Measurements from ENCODE around the gene TINAG.

Gene TINAG

GRCh38 chr6:54274383-54274782 is 33.9 kb upstream of the TINAG start:
- Histone ChIP-seq H3K36me3 (ENCODE audit: insufficient read depth) (no peaks in the 10 kb centered on the region), H3K4me3 (IDR thresholded peaks at IDR 0.05; ENCODE audit: insufficient read depth, low read depth, low read length) (no peak overlapping the region), H3K9ac (no peak overlapping the region), H4K20me1 (ENCODE audit: insufficient read depth) (no peaks in the 10 kb centered on the region), H3K4me1 (ENCODE audit: low read depth, poor library complexity, severe bottlenecking) (no peaks in the 10 kb centered on the region), H3K27ac (no peak overlapping the region), H3K27me3 (ENCODE audit: insufficient read depth, low read depth) (no peaks in the 10 kb centered on the region), H3K4me2 (no peak overlapping the region), H2AFZ (ENCODE audit: low read depth) (no peak overlapping the region), H3K79me2 (ENCODE audit: insufficient read depth, low read depth) (no peaks in the 10 kb centered on the region)
- TF ChIP-seq, protein P1, sequence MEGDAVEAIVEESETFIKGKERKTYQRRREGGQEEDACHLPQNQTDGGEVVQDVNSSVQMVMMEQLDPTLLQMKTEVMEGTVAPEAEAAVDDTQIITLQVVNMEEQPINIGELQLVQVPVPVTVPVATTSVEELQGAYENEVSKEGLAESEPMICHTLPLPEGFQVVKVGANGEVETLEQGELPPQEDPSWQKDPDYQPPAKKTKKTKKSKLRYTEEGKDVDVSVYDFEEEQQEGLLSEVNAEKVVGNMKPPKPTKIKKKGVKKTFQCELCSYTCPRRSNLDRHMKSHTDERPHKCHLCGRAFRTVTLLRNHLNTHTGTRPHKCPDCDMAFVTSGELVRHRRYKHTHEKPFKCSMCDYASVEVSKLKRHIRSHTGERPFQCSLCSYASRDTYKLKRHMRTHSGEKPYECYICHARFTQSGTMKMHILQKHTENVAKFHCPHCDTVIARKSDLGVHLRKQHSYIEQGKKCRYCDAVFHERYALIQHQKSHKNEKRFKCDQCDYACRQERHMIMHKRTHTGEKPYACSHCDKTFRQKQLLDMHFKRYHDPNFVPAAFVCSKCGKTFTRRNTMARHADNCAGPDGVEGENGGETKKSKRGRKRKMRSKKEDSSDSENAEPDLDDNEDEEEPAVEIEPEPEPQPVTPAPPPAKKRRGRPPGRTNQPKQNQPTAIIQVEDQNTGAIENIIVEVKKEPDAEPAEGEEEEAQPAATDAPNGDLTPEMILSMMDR (conservative IDR thresholded peaks at IDR 0.05; ENCODE audit: low read depth, low read length), result no peak

- Histone ChIP-seq H3K4me1 (ENCODE audit: low read depth, poor library complexity, severe bottlenecking) (no peaks in the 10 kb centered on the region), H3K36me3 (ENCODE audit: insufficient read depth) (no peaks in the 10 kb centered on the region), H3K79me2 (ENCODE audit: insufficient read depth, low read depth) (no peaks in the 10 kb centered on the region), H3K4me2 (no peak overlapping the region), H3K9ac (no peak overlapping the region), H2AFZ (ENCODE audit: low read depth) (no peak overlapping the region), H3K4me3 (IDR thresholded peaks at IDR 0.05; ENCODE audit: insufficient read depth, low read depth, low read length) (no peak overlapping the region), H3K27ac (no peak overlapping the region), H3K27me3 (ENCODE audit: insufficient read depth, low read depth) (no peaks in the 10 kb centered on the region), H4K20me1 (ENCODE audit: insufficient read depth) (no peaks in the 10 kb centered on the region)
- TF ChIP-seq, protein P1 (conservative IDR thresholded peaks at IDR 0.05; ENCODE audit: low read depth, low read length), result no peak
Measured at GRCh38 chr6:54282186-54282585, 26.1 kb upstream of the TINAG start.

DNA sequence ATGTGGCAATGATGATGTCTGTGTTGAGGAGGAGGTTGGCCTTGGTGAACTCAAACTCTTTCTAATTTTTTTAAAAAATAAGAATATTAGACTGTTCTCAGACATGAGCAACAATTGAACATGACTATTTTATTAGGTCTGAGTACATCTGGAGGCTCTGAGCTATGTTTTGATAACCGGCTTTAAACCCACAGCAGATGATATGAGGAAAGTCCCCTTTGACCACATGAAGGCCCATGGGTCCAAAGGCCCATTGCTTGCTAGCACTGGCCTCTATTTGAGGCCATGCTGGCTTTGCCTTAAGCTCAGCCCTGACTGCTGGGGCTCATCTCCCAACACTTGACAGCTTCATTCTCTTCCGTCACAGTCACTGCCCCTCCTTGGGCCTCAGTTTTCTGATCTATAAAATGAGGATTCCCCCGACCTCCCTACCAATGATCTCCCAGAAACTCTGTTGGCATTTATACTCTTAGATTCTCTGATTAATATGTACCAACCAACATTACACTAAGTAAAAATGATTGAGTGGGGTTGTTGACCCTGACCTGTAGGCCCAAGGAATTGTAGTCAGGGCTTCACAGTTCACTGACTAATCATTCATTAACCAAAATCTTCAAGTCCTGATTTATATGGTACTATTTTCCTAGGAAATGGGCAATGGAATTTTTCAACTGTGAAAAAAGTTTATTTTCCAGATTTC is 23.9 kb upstream of the TINAG start:
- Histone ChIP-seq H4K20me1 (ENCODE audit: insufficient read depth) (no peaks in the 10 kb centered on the region), H3K4me3 (IDR thresholded peaks at IDR 0.05; ENCODE audit: insufficient read depth, low read depth, low read length) (no peak overlapping the region), H3K79me2 (ENCODE audit: insufficient read depth, low read depth) (no peaks in the 10 kb centered on the region), H2AFZ (ENCODE audit: low read depth) (no peak overlapping the region), H3K27me3 (ENCODE audit: insufficient read depth, low read depth) (no peaks in the 10 kb centered on the region), H3K27ac (no peak overlapping the region), H3K9ac (no peak overlapping the region), H3K36me3 (ENCODE audit: insufficient read depth) (no peaks in the 10 kb centered on the region), H3K4me1 (ENCODE audit: low read depth, poor library complexity, severe bottlenecking) (no peaks in the 10 kb centered on the region), H3K4me2 (no peak overlapping the region)
- TF ChIP-seq, protein P1 (conservative IDR thresholded peaks at IDR 0.05; ENCODE audit: low read depth, low read length), result no peak

DNA sequence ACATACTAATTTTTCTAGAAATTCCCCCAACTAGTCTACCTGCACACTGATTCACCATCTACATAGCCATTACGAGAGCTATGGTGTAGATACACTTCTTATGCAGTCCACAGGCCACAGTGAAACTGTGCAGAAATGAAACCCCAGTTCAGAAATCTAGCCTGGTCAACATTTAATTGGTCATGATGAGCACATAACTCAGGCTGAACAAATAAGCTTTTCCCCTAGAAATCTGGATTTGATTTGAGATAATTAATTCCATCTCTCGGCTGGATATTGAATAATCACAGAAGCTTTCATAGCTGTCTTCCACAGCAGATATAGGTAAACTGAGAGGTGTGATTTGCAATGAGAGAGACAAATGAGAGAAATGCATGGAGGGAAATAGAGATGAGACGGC is 22.6 kb upstream of the TINAG start:
- H3K4me3 ChIP-seq (IDR thresholded peaks at IDR 0.05; ENCODE audit: insufficient read depth, low read depth, low read length), result no peak overlapping the region
- H3K36me3 ChIP-seq (ENCODE audit: insufficient read depth), result no peaks in the 10 kb centered on the region
- H3K79me2 ChIP-seq (ENCODE audit: insufficient read depth, low read depth), result no peaks in the 10 kb centered on the region
- no peak overlapping the region for H3K4me2 ChIP-seq
- no peaks in the 10 kb centered on the region for H3K4me1 ChIP-seq (ENCODE audit: low read depth, poor library complexity, severe bottlenecking)
- H2AFZ ChIP-seq (ENCODE audit: low read depth), result no peak overlapping the region
- no peaks in the 10 kb centered on the region for H4K20me1 ChIP-seq (ENCODE audit: insufficient read depth)
- no peak overlapping the region for H3K27ac ChIP-seq
- TF ChIP-seq, protein P1 (conservative IDR thresholded peaks at IDR 0.05; ENCODE audit: low read depth, low read length), result no peak
- no peaks in the 10 kb centered on the region for H3K27me3 ChIP-seq (ENCODE audit: insufficient read depth, low read depth)
- no peak overlapping the region for H3K9ac ChIP-seq

All from KMS-11 (cell line).